ENCODE measurements around the gene XBP1. TPM values are rescaled to one million over a fixed set of nuclear protein-coding genes. Genes with fewer than 3 reads are reported as not detected.

XBP1 gene
- total and polyA plus RNA-seq, 2 of the 13 experiments (the other 11 are each of a cell fraction or from before 2014, with no cell fraction given), result 416 to 427 TPM

DNA sequence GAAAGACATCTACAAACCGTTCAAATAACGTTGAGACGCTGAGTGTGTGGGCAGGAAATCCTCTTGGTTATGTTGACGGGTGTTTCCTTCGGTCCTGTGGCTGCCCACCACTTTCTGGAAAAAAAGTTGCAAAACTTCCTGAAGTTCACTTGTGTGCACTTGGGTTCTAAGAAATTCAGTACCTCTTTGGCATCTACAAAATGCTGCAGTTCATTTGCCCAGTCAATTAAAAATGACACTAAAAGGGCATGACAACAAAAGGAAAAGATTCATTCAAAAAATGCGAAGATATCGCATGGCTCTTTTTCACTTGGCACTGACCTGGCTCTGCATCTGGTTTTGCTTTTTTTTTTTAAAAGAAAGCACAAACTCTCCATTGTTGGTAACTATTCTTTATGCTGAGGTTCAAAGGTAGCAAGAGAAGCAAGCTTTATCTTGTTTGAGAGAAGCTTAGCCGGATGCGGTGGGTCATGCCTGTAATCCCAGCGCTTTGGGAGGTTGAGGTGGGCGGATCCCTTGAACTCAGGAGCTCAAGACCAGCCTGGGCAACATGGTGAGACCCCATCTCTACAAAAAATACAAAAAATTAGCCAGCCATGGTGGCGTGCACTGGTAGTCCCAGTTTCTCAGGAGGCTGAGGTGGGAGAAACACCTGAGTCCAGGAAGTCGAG is 10.6 kb upstream of the XBP1 start (continued):
- TF ChIP-seq SIN3B (IDR thresholded peaks at IDR 0.05; ENCODE audit: low read length), result no peak
- no peak for TF ChIP-seq HDAC6 (IDR thresholded peaks at IDR 0.05; ENCODE audit: low read depth, low read length)
- no peak for TF ChIP-seq ZNF557 (CRISPR knock-in tag; IDR thresholded peaks at IDR 0.05)
- no peak for TF ChIP-seq AGO2 (optimal IDR thresholded peaks at IDR 0.05; ENCODE audit: low read depth, low read length)
- TF ChIP-seq MTA3 (CRISPR knock-in tag; IDR thresholded peaks at IDR 0.05), result no peak
- TF ChIP-seq, protein P1, sequence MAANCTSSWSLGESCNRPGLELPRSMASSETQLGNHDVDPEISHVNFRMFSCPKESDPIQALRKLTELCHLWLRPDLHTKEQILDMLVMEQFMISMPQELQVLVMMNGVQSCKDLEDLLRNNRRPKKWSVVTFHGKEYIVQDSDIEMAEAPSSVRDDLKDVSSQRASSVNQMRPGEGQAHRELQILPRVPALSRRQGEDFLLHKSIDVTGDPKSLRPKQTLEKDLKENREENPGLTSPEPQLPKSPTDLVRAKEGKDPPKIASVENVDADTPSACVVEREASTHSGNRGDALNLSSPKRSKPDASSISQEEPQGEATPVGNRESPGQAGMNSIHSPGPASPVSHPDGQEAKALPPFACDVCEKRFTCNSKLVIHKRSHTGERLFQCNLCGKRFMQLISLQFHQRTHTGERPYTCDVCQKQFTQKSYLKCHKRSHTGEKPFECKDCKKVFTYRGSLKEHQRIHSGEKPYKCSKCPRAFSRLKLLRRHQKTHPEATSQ (CRISPR knock-in tag; IDR thresholded peaks at IDR 0.05; ENCODE audit: borderline replicate concordance), result no peak
- TF ChIP-seq ZNF879 (CRISPR knock-in tag; IDR thresholded peaks at IDR 0.05), result no peak
- TF ChIP-seq, protein P2, sequence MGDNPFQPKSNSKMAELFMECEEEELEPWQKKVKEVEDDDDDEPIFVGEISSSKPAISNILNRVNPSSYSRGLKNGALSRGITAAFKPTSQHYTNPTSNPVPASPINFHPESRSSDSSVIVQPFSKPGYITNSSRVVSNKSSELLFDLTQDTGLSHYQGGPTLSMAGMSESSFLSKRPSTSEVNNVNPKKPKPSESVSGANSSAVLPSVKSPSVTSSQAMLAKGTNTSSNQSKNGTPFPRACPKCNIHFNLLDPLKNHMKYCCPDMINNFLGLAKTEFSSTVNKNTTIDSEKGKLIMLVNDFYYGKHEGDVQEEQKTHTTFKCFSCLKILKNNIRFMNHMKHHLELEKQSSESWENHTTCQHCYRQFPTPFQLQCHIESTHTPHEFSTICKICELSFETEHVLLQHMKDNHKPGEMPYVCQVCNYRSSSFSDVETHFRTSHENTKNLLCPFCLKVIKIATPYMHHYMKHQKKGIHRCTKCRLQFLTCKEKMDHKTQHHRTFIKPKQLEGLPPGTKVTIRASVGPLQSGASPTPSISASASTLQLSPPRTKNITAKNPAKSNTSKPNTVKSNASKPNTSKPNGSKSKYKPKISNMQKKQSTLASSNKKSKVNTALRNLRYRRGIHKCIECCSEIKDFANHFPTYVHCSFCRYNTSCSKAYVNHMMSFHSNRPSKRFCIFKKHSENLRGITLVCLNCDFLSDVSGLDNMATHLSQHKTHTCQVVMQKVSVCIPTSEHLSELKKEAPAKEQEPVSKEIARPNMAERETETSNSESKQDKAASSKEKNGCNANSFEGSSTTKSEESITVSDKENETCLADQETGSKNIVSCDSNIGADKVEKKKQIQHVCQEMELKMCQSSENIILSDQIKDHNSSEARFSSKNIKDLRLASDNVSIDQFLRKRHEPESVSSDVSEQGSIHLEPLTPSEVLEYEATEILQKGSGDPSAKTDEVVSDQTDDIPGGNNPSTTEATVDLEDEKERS (CRISPR knock-in tag; IDR thresholded peaks at IDR 0.05), result no peak
- TF ChIP-seq ZNF839 (CRISPR knock-in tag; IDR thresholded peaks at IDR 0.05; ENCODE audit: borderline replicate concordance), result no peak
- no peak for TF ChIP-seq MZF1 (CRISPR knock-in tag; IDR thresholded peaks at IDR 0.05; ENCODE audit: borderline replicate concordance)
- no peak for TF ChIP-seq NR3C1 (CRISPR knock-in tag; IDR thresholded peaks at IDR 0.05)
- TF ChIP-seq, protein P3, sequence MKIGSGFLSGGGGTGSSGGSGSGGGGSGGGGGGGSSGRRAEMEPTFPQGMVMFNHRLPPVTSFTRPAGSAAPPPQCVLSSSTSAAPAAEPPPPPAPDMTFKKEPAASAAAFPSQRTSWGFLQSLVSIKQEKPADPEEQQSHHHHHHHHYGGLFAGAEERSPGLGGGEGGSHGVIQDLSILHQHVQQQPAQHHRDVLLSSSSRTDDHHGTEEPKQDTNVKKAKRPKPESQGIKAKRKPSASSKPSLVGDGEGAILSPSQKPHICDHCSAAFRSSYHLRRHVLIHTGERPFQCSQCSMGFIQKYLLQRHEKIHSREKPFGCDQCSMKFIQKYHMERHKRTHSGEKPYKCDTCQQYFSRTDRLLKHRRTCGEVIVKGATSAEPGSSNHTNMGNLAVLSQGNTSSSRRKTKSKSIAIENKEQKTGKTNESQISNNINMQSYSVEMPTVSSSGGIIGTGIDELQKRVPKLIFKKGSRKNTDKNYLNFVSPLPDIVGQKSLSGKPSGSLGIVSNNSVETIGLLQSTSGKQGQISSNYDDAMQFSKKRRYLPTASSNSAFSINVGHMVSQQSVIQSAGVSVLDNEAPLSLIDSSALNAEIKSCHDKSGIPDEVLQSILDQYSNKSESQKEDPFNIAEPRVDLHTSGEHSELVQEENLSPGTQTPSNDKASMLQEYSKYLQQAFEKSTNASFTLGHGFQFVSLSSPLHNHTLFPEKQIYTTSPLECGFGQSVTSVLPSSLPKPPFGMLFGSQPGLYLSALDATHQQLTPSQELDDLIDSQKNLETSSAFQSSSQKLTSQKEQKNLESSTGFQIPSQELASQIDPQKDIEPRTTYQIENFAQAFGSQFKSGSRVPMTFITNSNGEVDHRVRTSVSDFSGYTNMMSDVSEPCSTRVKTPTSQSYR (CRISPR knock-in tag; IDR thresholded peaks at IDR 0.05; ENCODE audit: borderline replicate concordance), result peak; percentile 51; the same call in 1 of the 2 replicates
- TF ChIP-seq RBM22 (optimal IDR thresholded peaks at IDR 0.05; ENCODE audit: low read length), result no peak
- TF ChIP-seq, protein P4, sequence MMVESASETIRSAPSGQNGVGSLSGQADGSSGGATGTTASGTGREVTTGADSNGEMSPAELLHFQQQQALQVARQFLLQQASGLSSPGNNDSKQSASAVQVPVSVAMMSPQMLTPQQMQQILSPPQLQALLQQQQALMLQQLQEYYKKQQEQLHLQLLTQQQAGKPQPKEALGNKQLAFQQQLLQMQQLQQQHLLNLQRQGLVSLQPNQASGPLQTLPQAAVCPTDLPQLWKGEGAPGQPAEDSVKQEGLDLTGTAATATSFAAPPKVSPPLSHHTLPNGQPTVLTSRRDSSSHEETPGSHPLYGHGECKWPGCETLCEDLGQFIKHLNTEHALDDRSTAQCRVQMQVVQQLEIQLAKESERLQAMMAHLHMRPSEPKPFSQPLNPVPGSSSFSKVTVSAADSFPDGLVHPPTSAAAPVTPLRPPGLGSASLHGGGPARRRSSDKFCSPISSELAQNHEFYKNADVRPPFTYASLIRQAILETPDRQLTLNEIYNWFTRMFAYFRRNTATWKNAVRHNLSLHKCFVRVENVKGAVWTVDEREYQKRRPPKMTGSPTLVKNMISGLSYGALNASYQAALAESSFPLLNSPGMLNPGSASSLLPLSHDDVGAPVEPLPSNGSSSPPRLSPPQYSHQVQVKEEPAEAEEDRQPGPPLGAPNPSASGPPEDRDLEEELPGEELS (CRISPR knock-in tag; IDR thresholded peaks at IDR 0.05), result peak; percentile 73
- no peak for TF ChIP-seq FOSL1 (CRISPR knock-in tag; IDR thresholded peaks at IDR 0.05; ENCODE audit: borderline replicate concordance)

Measured in HepG2 (cell line).